ENCODE results near the gene PIK3CA.
"Not testable (repeated sequence)": the region's sequence is repeated elsewhere in the genome, so short reads cannot be mapped to it uniquely, and the experiment has no call there.

PIK3CA gene

GRCh38 chr3:179260949-179261765 lies 113.0 kb downstream of the PIK3CA start:
- peak; percentile 62 for DNase-seq (ENCODE audit: low read depth, low spot score)

GRCh38 chr3:179263134-179263533 lies 115.0 kb downstream of the PIK3CA start:
- no peak for DNase-seq (ENCODE audit: low read depth, low spot score)

DNA sequence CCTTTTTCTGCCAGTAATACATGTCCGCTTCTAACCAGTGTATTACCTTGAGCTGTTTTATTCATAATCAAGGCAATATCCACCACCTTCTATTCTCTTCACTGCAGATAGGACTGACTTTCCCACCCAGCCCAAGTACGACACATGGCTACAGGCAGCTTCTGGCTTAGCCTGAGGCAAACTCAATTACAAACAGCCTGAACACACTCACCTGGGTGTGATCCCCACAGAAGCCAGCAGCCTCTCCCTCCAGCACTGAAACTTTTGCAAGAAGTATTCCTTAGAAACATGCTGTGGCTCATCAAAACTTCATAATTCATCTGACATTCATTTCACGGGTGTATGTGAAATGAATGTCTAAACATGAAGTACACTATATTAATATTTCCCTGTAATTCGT lies 116.3 kb downstream of the PIK3CA start:
- no peak for DNase-seq (ENCODE audit: low read depth, low spot score)

- no peak for DNase-seq (ENCODE audit: low read depth, low spot score)
These were observed 116.9 kb downstream of the PIK3CA start for GRCh38 chr3:179265092-179265491.

GRCh38 chr3:179265875-179266274 lies 117.7 kb downstream of the PIK3CA start:
- no peak for DNase-seq (ENCODE audit: low read depth, low spot score)

DNA sequence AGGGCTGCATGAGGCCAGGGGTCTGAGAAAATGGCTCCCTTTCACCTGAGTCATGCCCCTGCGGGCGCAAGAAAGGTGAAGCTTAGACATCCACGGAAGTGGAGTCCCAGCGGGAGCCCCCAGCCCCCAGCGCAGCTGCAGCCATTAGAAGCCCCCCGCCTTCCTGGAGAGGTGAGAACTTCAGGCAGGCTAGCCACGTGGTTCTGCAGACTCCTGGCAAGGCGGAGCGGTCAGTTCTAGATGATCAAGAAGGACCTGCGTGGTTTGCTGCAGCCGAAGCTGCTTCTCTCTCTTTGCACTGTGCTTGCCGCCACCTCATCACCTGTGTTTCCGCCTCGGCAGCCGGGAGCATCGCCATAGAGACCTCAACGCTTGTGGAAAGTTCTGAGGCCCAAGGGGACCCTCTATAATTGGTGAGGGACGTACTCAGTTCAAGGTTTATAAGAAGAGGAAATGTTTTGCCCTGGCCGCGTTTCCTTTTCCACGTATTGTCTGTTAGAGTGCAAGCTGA lies 118.6 kb downstream of the PIK3CA start:
- DNase-seq (ENCODE audit: low read depth, low spot score) = no peak

- DNase-seq (ENCODE audit: low read depth, low spot score) = peak; percentile 17
These were observed 120.4 kb downstream of the PIK3CA start for GRCh38 chr3:179268400-179269051.

- no peak for DNase-seq (ENCODE audit: low read depth, low spot score)
These were observed 121.1 kb downstream of the PIK3CA start for GRCh38 chr3:179269152-179269707.

- no peak for DNase-seq (ENCODE audit: low read depth, low spot score)
These were observed 124.2 kb downstream of the PIK3CA start for GRCh38 chr3:179272385-179272784.

DNA sequence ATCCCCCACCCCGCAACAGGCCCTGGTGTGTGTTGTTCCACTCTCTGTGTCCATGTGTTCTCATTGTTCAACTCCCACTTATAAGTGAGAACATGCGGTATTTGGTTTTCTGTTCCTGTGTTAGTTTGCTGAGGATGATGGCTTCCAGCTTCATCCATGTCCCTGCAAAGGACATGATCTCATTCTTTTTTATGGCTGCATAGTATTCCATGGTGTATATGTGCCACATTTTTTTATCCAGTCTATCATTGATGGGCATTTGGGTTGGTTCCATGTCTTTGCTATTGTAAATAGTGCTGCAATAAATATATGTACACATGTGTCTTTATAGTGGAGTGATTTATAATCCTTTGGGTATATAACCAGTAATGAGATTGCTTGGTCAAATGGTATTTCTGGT lies 126.3 kb downstream of the PIK3CA start:
- not testable (repeated sequence) for DNase-seq (ENCODE audit: low read depth, low spot score)

GRCh38 chr3:179276001-179276400 lies 127.8 kb downstream of the PIK3CA start:
- no peak for DNase-seq (ENCODE audit: low read depth, low spot score)

- no peak for DNase-seq (ENCODE audit: low read depth, low spot score)
These were observed 128.6 kb downstream of the PIK3CA start for GRCh38 chr3:179276743-179277142.

GRCh38 chr3:179278151-179278550 lies 130.0 kb downstream of the PIK3CA start:
- DNase-seq (ENCODE audit: low read depth, low spot score) = no peak

DNA sequence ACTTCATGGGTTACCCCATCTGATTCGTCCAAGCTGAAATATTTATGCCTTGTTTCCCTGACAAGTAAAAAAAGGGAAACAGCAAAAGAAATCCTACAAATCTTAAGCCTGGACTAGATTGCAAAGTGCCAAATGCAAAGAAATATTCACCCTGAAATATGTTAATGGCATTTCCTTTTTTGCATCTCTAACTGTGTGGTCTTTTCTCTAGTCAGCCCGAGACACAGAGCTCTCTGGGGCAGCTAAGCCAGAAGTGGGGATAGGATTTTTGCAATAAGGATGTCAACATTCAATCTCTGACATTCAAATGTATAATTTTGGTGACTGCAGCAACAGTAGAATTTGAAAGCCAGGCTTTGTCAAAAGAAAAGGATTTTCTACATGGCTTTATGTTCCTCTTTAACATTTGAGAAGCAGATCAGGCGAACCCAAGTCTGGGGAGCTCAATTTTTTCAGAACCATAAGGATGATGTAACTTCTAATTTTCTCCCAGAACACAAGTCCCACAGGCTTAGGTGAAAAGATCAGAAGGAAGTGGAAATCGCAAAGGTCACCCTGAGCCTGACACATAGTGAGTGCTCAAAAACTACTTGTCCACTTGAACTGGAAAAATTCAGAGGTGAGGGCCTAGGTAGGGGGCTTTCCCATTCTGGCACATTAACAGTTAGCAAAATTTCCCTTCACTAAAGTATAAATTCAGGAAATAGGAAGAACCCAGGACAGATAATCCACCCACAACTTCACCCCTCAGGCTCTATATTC lies 131.0 kb downstream of the PIK3CA start:
- DNase-seq (ENCODE audit: low read depth, low spot score) = no peak

DNA sequence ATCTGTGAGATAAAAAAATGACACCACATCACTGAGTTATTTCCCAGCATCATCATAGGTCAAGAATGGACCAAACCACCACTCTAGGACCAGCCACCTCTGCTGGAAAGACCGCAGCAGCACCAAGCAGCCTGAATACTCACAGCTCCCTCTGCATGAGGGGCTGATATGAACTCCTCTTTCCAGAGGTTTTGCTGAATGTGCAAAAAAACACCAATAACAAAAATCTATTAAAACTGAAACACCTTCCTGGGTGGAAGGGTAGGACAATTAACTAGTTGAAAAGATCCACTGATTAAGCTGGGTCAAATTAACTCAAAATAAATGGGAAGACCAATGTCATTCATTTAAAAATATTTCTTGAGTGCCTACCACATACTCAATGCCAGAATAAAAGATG lies 131.7 kb downstream of the PIK3CA start:
- no peak for DNase-seq (ENCODE audit: low read depth, low spot score)

DNA sequence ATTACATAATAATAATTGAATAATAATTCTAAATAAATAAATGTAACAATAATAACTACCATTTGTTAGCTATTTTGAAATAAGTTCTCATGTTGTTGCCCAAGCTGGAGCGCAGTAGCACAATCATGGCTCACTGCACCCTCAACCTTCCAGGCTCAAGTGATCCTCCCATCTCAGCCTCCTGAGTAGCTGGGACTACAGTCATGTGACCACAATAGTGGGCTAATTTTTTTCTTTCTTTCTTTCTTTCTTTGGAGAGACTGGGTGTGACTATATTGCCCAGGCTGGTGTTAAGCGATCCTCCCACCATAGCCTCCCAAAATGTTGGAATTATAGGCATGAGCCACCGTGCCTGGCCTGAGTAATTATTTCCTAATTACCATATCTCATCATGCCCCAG lies 133.7 kb downstream of the PIK3CA start:
- DNase-seq (ENCODE audit: low read depth, low spot score) = no peak

DNA sequence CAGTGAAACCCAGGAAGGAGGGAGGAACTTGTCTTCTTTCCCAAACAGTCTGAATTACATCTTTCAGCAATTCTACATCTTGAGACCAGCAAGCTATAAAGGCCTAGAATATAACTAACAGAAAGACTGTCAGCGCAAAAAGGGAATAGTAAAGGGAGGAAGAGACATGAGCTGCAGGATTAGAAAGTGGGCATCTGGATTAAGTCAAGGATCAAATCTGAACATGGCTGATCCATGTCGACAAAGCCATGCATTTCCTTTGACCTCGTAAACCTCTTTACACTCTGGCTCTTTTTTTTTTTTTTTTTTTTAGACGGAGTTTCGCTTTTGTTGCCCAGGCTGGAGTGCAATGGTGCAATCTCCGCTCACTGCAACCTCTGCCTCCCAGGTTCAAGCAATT lies 138.2 kb downstream of the PIK3CA start:
- peak; percentile 13 for DNase-seq (ENCODE audit: low read depth, low spot score)

GRCh38 chr3:179288845-179289244 lies 140.7 kb downstream of the PIK3CA start:
- no peak for DNase-seq (ENCODE audit: low read depth, low spot score)

- no peak for DNase-seq (ENCODE audit: low read depth, low spot score)
These were observed 141.1 kb downstream of the PIK3CA start for GRCh38 chr3:179289295-179289694.

Measured in ELF-1 (cell line).